Measurements from ENCODE around the gene LEFTY1. TPM values are rescaled to one million over a fixed set of nuclear protein-coding genes. Genes with fewer than 3 reads are reported as not detected.
"Not testable (repeated sequence)": the region's sequence is repeated elsewhere in the genome, so short reads cannot be mapped to it uniquely, and the experiment has no call there.

LEFTY1 gene
- total and polyA plus RNA-seq, 8 donors: 4.1 to 146 (median 47.6) TPM

DNA sequence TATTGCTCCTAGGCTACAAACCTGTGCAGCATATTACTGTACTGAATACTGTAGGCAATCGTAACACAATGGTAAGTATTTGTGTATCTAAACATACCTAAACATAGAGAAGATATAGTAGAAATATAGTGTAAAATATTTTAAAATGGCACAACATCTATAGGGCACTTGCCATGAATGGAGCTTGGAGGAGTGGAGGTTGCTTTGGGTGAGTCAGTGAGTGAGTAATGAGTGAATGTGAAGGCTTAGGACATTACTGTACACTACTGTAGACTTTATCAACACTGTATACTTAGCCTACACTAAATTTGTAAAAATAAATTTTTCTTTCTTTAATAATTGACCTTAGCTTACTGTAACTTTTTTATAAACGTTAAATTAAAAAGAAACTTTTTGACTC, 44.1 kb upstream of the LEFTY1 start:
- H3K9me3 ChIP-seq: no peaks in the 10 kb centered on the region
- H3K36me3 ChIP-seq: no peaks in the 10 kb centered on the region
- intact Hi-C loops (cut with DNase I): no loop called here
- H3K4me3 ChIP-seq: no peak overlapping the region
- H3K27me3 ChIP-seq: no peaks in the 10 kb centered on the region
- FAIRE-seq (no peak), ATAC-seq (no peak), DNase-seq (no peak)
- WGBS, 2 donors: 54 to 73% methylated on average over 2 of the region's 2 CpGs
- no peaks in the 10 kb centered on the region for H3K4me1 ChIP-seq
- TF ChIP-seq, protein P1, sequence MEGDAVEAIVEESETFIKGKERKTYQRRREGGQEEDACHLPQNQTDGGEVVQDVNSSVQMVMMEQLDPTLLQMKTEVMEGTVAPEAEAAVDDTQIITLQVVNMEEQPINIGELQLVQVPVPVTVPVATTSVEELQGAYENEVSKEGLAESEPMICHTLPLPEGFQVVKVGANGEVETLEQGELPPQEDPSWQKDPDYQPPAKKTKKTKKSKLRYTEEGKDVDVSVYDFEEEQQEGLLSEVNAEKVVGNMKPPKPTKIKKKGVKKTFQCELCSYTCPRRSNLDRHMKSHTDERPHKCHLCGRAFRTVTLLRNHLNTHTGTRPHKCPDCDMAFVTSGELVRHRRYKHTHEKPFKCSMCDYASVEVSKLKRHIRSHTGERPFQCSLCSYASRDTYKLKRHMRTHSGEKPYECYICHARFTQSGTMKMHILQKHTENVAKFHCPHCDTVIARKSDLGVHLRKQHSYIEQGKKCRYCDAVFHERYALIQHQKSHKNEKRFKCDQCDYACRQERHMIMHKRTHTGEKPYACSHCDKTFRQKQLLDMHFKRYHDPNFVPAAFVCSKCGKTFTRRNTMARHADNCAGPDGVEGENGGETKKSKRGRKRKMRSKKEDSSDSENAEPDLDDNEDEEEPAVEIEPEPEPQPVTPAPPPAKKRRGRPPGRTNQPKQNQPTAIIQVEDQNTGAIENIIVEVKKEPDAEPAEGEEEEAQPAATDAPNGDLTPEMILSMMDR (IDR thresholded peaks at IDR 0.05): no peak
- no peak overlapping the region for H3K27ac ChIP-seq

DNA sequence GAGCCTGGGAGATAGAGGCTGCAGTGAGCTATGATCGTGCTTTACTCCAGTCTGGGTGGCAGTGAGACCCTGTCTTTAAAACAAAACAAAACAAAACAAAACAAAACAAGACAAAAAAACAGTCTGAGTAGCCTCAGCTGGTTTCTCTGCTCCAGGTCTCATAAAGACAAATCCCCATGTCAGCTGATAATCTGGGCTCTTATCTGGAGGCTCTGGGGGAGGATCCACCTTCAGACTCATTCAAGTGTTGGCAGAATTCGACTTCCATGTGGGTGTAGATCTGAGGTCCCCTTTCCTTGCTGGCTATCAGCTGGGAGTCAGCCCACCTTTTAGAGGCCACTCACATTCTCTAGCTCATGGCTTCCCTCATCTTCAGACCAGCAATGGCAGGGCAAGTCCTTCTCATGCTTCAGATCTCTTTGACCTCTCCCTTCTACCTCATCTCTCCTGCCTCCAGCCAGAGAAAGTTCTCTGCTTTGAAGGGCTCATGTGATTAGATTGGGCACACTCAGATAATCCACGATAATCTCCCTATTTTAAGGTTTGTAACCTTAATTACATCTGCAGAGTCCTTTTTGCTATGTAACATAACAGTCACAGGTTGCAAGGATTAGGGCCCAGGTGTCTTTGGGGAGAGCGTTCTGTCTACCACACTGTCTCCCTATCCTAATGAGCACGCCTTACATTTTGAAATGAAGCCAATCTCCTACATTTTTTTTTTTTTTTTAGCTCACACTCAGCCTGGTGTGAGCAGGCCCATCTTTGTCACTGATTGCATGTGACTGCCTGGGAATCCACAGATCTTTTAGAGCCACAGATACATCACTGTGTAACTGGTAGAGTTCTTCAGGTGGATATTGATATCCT, 42.6 kb upstream of the LEFTY1 start:
- FAIRE-seq (no peak), DNase-seq (no peak), ATAC-seq (no peak)
- WGBS, 2 donors: 79 to 81% methylated on average over 5 of the region's 5 CpGs
- intact Hi-C loops (cut with DNase I): no loop called here
- Histone ChIP-seq H3K9me3 (no peaks in the 10 kb centered on the region), H3K4me1 (no peaks in the 10 kb centered on the region), H3K4me3 (no peak overlapping the region), H3K27ac (no peak overlapping the region), H3K36me3 (no peaks in the 10 kb centered on the region), H3K27me3 (no peaks in the 10 kb centered on the region)
- TF ChIP-seq, protein P1 (IDR thresholded peaks at IDR 0.05): no peak

DNA sequence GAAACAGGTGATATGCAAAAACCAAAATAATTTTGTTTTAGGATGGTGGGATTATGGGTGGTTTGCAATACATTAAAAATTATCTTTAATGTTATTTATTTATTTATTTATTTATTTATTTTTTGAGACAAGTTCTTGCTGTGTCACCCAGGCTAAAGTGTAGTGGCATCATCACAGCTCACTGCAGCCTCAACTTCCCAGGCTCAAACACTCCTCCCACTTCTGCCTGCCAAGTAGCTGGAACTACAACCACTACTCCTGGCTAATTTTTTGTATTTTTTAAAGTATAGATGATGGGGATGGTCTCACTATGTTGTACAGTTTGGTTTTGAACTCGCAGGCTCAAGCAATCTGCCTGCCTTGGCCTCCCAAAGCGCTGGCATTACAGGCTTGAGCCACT, 41.6 kb upstream of the LEFTY1 start:
- Histone ChIP-seq H3K27ac (no peak overlapping the region), H3K4me3 (no peak overlapping the region), H3K27me3 (no peaks in the 10 kb centered on the region), H3K36me3 (no peaks in the 10 kb centered on the region), H3K9me3 (no peaks in the 10 kb centered on the region), H3K4me1 (no peaks in the 10 kb centered on the region)
- DNase-seq (no peak), ATAC-seq (no peak), FAIRE-seq (no peak)
- intact Hi-C loops (cut with DNase I): no loop called here
- WGBS, 2 donors: 82 to 98% methylated on average over 2 of the region's 2 CpGs
- TF ChIP-seq, protein P1 (IDR thresholded peaks at IDR 0.05): no peak

DNA sequence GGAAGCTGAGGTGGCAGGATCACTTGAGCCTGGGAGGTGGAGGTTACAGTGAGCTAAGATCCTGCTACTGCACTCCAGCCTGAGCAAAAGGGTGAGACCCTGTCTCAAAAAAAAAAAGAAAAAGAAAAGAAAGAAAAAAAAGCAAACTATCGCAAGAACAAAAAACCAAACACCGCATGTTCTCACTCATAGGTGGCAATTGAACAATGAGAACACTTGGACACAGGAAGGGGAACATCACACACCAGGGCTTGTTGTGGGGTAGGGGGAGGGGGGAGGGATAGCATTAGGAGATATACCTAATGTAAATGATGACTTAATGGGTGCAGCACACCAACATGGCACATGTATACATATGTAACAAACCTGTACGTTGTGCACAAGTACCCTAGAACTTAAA, 40.5 kb upstream of the LEFTY1 start:
- DNase-seq; ATAC-seq; H3K27me3 ChIP-seq; H3K27ac ChIP-seq; FAIRE-seq; intact Hi-C loops (cut with DNase I); H3K4me3 ChIP-seq; H3K9me3 ChIP-seq; H3K36me3 ChIP-seq; H3K4me1 ChIP-seq: not testable (repeated sequence)
- WGBS, 2 donors: 92 to 97% methylated on average over 3 of the region's 3 CpGs

DNA sequence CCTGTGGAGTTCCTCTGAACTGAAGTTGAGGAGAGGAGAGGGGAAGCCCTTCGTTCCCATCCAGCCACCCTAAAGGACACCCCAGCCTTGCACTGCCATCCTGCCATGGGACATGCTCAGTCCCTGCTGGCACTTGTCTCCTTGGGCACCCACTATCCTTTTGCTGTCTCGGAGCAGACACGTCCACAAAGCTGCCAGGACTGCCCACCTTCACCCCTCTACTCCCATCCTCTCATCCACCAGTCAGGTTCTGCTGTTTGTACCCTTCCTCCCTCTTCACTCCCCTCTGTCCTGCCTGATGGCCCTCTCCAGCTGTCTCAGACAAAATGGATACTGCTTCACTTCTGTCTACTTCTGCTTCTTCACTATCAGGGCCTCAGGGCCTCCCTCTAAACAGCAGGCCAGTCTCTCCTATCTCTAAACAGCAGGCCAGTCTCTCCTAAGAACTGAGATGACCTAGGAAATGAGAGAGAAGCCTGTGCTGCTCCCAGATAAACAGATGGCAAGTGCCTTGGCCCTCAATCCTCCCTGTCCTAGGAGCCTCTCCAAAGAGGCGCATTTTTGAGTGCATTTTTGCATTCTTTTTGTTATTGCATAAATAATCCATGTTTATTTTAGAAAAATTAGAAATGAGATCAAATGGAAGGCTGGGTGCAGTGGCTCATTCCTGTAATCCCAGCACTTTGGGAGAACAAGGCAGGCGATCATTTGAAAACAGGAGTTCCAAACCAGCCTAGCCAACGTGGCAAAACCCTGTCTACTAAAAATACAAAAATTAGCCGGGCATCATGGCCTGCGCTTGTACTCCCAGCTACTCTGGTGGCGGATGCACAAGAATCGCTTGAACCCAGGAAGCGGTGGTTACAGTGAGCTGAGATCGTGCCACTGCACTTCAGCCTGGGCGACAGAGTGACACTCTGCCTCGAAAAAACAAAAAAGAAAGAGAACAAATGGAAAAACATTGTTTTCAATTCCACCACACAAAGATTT, 39.5 kb upstream of the LEFTY1 start:
- no peak overlapping the region for H3K27ac ChIP-seq
- no peak for FAIRE-seq
- TF ChIP-seq, protein P1 (IDR thresholded peaks at IDR 0.05): no peak

More for the DNA sequence above, 39.5 kb upstream of the LEFTY1 start:
- 81 to 90% methylated on average over 14 of the region's 14 CpGs for WGBS, 2 donors
- Histone ChIP-seq H3K9me3 (no peaks in the 10 kb centered on the region), H3K36me3 (no peaks in the 10 kb centered on the region), H3K4me1 (peaks cover 0 to 5% (median 0%) of the 10 kb centered on the region in 3 donors), H3K27me3 (no peaks in the 10 kb centered on the region), H3K4me3 (no peak overlapping the region)
- intact Hi-C loops (cut with DNase I): no loop called here
- DNase-seq: no peak
- ATAC-seq: no peak

All from pancreas (tissue), 10 donors.